K562 (cell line): ENCODE results near the gene TRAPPC5. TPM values are rescaled to one million over a fixed set of nuclear protein-coding genes. Genes with fewer than 3 reads are reported as not detected.

ENCODE experiments used
- ATAC-seq: fragments of 200-7000 bp; cut with Tn5 transposase; 3 replicates; pipeline ENCODE4 v1.9.1; 2020; ENCODE audit warnings: moderate library complexity
- BruUV-seq: library from RNA; stranded (reverse); fragments of 400-500 nt; replicated peaks from 2 replicates; lab custom pipeline; 2021; lab: Mats Ljungman, UMichigan
- CTCF ChIA-PET: fragments of 300-600 bp; formaldehyde crosslinking; extraction: SDS; loops from one replicate; lab custom pipeline; 2021; ENCODE audit warnings: low intra/inter-chr PET ratio; lab: Yijun Ruan, JAX
- POLR2A ChIA-PET: fragments of 300-600, 350-650 bp; sonication (Branson Sonifier 250); formaldehyde crosslinking; extraction: SDS; loops from one replicate; lab custom pipeline; 2021; ENCODE audit warnings: antibody characterized with exemption, inconsistent platforms; lab: Yijun Ruan, JAX
- DNase-seq, 4 experiments: peaks; one replicate each; pipeline versions ENCODE4 v3.0.0 to v3.0.0-alpha.2; 2011 to 2018; ENCODE audit warnings: low spot score in 3 of 4, mixed read lengths in 3 of 4; ENCODE audit errors: extremely low read depth in 1 of 4
- FAIRE-seq: peaks from 2 replicates; lab custom pipeline; 2011; peaks lifted over from hg19 to GRCh38; lab: Jason Lieb, UNC
- H2AFZ ChIP-seq: 2 replicates; pipeline ENCODE4 v1.6.0; 2011; ENCODE audit warnings: low read depth, low read length, control low read depth, inconsistent platforms
- H3K27ac ChIP-seq: fragments of 200-600 bp; 3 replicates; pipeline ENCODE4 v1.8.0; 2011; ENCODE audit warnings: low read depth, mild to moderate bottlenecking, control low read depth, inconsistent platforms, low read length, moderate library complexity, mixed read lengths; ENCODE audit errors: extremely low read depth
- H3K27me3 ChIP-seq, 2 experiments: fragments of 300-600 bp in 1 of 2; 2 replicates in 1 of 2; 3 replicates in 1 of 2; pipeline versions ENCODE4 v1.6.0 to v1.8.0; 2011; ENCODE audit warnings: inconsistent platforms in 2 of 2, low read length in 2 of 2, mild to moderate bottlenecking in 1 of 2, mixed read lengths in 1 of 2, moderate library complexity in 1 of 2; ENCODE audit not compliant: control insufficient read depth in 2 of 2, insufficient read depth in 2 of 2
- H3K36me3 ChIP-seq: fragments of 300-600 bp; 3 replicates; pipeline ENCODE4 v1.8.0; 2011; ENCODE audit warnings: mild to moderate bottlenecking, low read length, inconsistent platforms; ENCODE audit not compliant: control insufficient read depth, insufficient read depth
- H3K4me1 ChIP-seq, 2 experiments: fragments of 200-600 bp in 1 of 2; replicated peaks in 1 of 2; 2 replicates in 1 of 2; 3 replicates in 1 of 2; pipeline versions ENCODE4 v1.5.1 to v1.8.0; 2011; ENCODE audit warnings: inconsistent platforms in 2 of 2, low read length in 2 of 2, mild to moderate bottlenecking in 1 of 2, mixed read lengths in 1 of 2, moderate library complexity in 1 of 2; ENCODE audit not compliant: control insufficient read depth in 2 of 2, insufficient read depth in 2 of 2
- H3K4me2 ChIP-seq: 2 replicates; pipeline ENCODE4 v1.6.1; 2011; ENCODE audit warnings: low read length, control low read depth, inconsistent platforms, mixed read lengths; ENCODE audit not compliant: insufficient read depth
- H3K4me3 ChIP-seq: fragments of 200-600 bp; sonication (generic), shearing (Covaris generic); 2 replicates; pipeline ENCODE4 v1.5.1; 2016; ENCODE audit warnings: control low read depth, inconsistent platforms
- H3K79me2 ChIP-seq: fragments of 200-600 bp; 3 replicates; pipeline ENCODE4 v1.8.0; 2011; ENCODE audit warnings: low read length, inconsistent platforms; ENCODE audit not compliant: control insufficient read depth, insufficient read depth
- H3K9ac ChIP-seq, 2 experiments: 2 replicates each; pipeline versions ENCODE4 v1.6.0 to v1.6.1; 2011; ENCODE audit warnings: low read depth in 2 of 2, low read length in 2 of 2, control low read depth in 1 of 2, inconsistent platforms in 1 of 2, mild to moderate bottlenecking in 1 of 2, mixed read lengths in 1 of 2; ENCODE audit not compliant: insufficient read depth in 1 of 2
- H3K9me1 ChIP-seq: one replicate; pipeline ENCODE4 v1.6.0; 2011; ENCODE audit warnings: inconsistent platforms, mild to moderate bottlenecking, low read length, moderate library complexity; ENCODE audit not compliant: control insufficient read depth, insufficient read depth
- H3K9me3 ChIP-seq: replicated peaks from 2 replicates; pipeline ENCODE4 v1.5.1; 2011; ENCODE audit warnings: low read depth, low read length, inconsistent platforms; ENCODE audit not compliant: control insufficient read depth, insufficient read depth
- H4K20me1 ChIP-seq: replicated peaks from 2 replicates; pipeline ENCODE4 v1.6.1; 2011; ENCODE audit warnings: low read length, inconsistent platforms, mixed read lengths; ENCODE audit not compliant: control insufficient read depth, insufficient read depth
- AFF1 ChIP-seq, 2 experiments: fragments of 450-650 bp; IDR thresholded peaks; 2 replicates each; pipeline ENCODE4 v1.6.1; 2018; ENCODE audit warnings: mild to moderate bottlenecking in 2 of 2, low read depth in 1 of 2; ENCODE audit not compliant: partially characterized antibody in 2 of 2
- BHLHE40 ChIP-seq: IDR thresholded peaks from 2 replicates; pipeline ENCODE4 v1.6.1; 2011; ENCODE audit warnings: low read length, improper control_type of control experiment
- FOXA1 ChIP-seq: fragments of 450-650 bp; IDR thresholded peaks from 2 replicates; pipeline ENCODE4 v1.6.1; 2016; ENCODE audit warnings: mild to moderate bottlenecking, borderline replicate concordance
- HBP1 ChIP-seq: fragments of 450-650 bp; formaldehyde crosslinking; IDR thresholded peaks from 2 replicates; pipeline ENCODE4 v1.4.0; 2022; ENCODE audit warnings: missing genetic modification characterization
- ILF3 ChIP-seq: fragments of 450-650 bp; IDR thresholded peaks from 2 replicates; pipeline ENCODE4 v1.6.1; 2018; ENCODE audit warnings: antibody characterized with exemption, mild to moderate bottlenecking, moderate library complexity, borderline replicate concordance
- MAFK ChIP-seq: IDR thresholded peaks from 2 replicates; pipeline ENCODE4 v1.6.1; 2011; ENCODE audit warnings: low read length, improper control_type of control experiment
- MED1 ChIP-seq: sonication (generic); formaldehyde crosslinking; IDR thresholded peaks from 2 replicates; pipeline ENCODE4 v1.8.1; 2023; ENCODE audit warnings: missing genetic modification reagents, borderline replicate concordance
- PURB ChIP-seq: sonication (generic); formaldehyde crosslinking; IDR thresholded peaks from 2 replicates; pipeline ENCODE4 v1.9.0; 2021; ENCODE audit warnings: low read depth, mild to moderate bottlenecking, missing genetic modification reagents
- TGIF2 ChIP-seq: sonication (generic); formaldehyde crosslinking; IDR thresholded peaks from 2 replicates; pipeline ENCODE4 v1.8.1; 2022; ENCODE audit warnings: mild to moderate bottlenecking, missing genetic modification reagents, moderate library complexity
- ZBTB1 ChIP-seq: sonication (generic); formaldehyde crosslinking; IDR thresholded peaks from 2 replicates; pipeline ENCODE4 v1.8.1; 2023; ENCODE audit warnings: missing genetic modification reagents, low read depth, mild to moderate bottlenecking, borderline replicate concordance
- ZBTB11 ChIP-seq, 3 experiments: fragments of 200-800 bp in 1 of 3; fragments of 250-450 bp in 1 of 3; fragments of 450-650 bp in 1 of 3; sonication (Bioruptor Pico) in 1 of 3; sonication (Bioruptor generic) in 1 of 3; formaldehyde crosslinking in 1 of 3; IDR thresholded peaks; 2 replicates each; pipeline versions ENCODE4 v1.6.1 to v1.8.0; 2016 to 2022; ENCODE audit warnings: mild to moderate bottlenecking in 2 of 3, missing genetic modification characterization in 2 of 3, missing compliant biosample characterization in 1 of 3, moderate library complexity in 1 of 3
- ZNF224 ChIP-seq: sonication (generic); formaldehyde crosslinking; IDR thresholded peaks from 2 replicates; pipeline ENCODE4 v1.8.0; 2022; ENCODE audit warnings: mild to moderate bottlenecking, missing genetic modification reagents
- ZNF445 ChIP-seq: fragments of 250-450 bp; sonication (Bioruptor Pico); IDR thresholded peaks from 2 replicates; pipeline ENCODE4 v1.4.0; 2020; ENCODE audit warnings: low read depth, mild to moderate bottlenecking, moderate library complexity
- in situ Hi-C: fragments of 300-500 bp; cut with MboI; formaldehyde crosslinking; loops from 4 replicates; pipeline ENCODE4 v1.15.0; 2018; ENCODE audit warnings: inconsistent platforms, mixed read lengths
- intact Hi-C: fragments of 100-400 bp; cut with micrococcal nuclease; formaldehyde crosslinking; loops from 2 replicates; pipeline ENCODE4 v1.14.2; 2022
- polyA plus RNA-seq, 8 experiments: library from polyadenylated mRNA; depleted of rRNA in 4 of 8; stranded (reverse) in 5 of 8; unstranded in 3 of 8; fragments of >200 nt; fragmentation: Nextera tagmentation in 2 of 8; fragmentation: Illumina TruSeq in 1 of 8; extraction: Ambion mirVana in 2 of 8; extraction: Trizol in 1 of 8; gene quantifications; 2 replicates each; pipeline versions ENCODE4 v1.2.1 to v1.2.3, GENCODE V29; 2011 to 2014; ENCODE audit warnings: inconsistent platforms in 1 of 8, missing spikeins in 1 of 8
- total RNA-seq, 7 experiments: library from RNA; depleted of rRNA in 6 of 7; stranded (reverse); fragments of >200 nt in 6 of 7; fragmentation: Illumina TruSeq in 2 of 7; extraction: Trizol in 2 of 7; gene quantifications; 2 replicates each; pipeline versions ENCODE4 v1.2.1 to v1.2.3, GENCODE V29; 2011 to 2021; ENCODE audit warnings: low replicate concordance in 1 of 7

Gene TRAPPC5
- total and polyA plus RNA-seq, 9 of the 15 experiments (the other 6 are each of a cell fraction or from before 2014, with no cell fraction given), result 2.0 to 76.9 (median 29.3) TPM

- TF ChIP-seq MED1 (CRISPR knock-in tag), result no peak
- no peak for TF ChIP-seq ZBTB1
- TF ChIP-seq ZNF445 (CRISPR knock-in tag), result no peak
- no peak for TF ChIP-seq ILF3
- no peak for TF ChIP-seq BHLHE40
- no peak for TF ChIP-seq FOXA1
- TF ChIP-seq MAFK, result no peak
These were observed 10.2 kb downstream of the TRAPPC5 start (continued) for GRCh38 chr19:7690779-7691258.

GRCh38 chr19:7691497-7691896 lies 10.9 kb downstream of the TRAPPC5 start:
- Histone ChIP-seq H3K4me1 (peaks cover 0 to 11% of the 10 kb centered on the region in 2 experiments; a peak in 1 of 5 replicates), H4K20me1 (no peaks in the 10 kb centered on the region), H3K4me3 (no peak overlapping the region), H3K27ac (no peak overlapping the region), H3K9me1 (no peaks in the 10 kb centered on the region), H3K27me3 (peaks cover 6 to 67% of the 10 kb centered on the region in 2 experiments; a peak in 4 of 5 replicates), H3K9me3 (peaks cover 3% of the 10 kb centered on the region), H2AFZ (no peak overlapping the region), H3K4me2 (no peak overlapping the region), H3K36me3 (no peaks in the 10 kb centered on the region), H3K79me2 (no peaks in the 10 kb centered on the region), H3K9ac (no peak overlapping the region)
- intact Hi-C loops, result no loop called here
- DNase-seq, result no peak
- POLR2A ChIA-PET, result interaction anchor here (0.7 kb wide), 1 partner anchor 45 kb away, joined by 4 read pairs; no protein-coding TSS in a partner anchor
- CTCF ChIA-PET, result no interaction called here
- no peak for FAIRE-seq
- ATAC-seq, result no peak
- in situ Hi-C loops, result no loop called here
- no TSS peak for BruUV-seq
- TF ChIP-seq TGIF2 (CRISPR knock-in tag), result no peak
- TF ChIP-seq AFF1 (IDR thresholded peaks at IDR 0.05; ENCODE audit: low read depth in 1 of 2, partially characterized antibody in 2 of 2), result no peak
- no peak for TF ChIP-seq ZNF224 (CRISPR knock-in tag)
- TF ChIP-seq ZBTB11 (CRISPR knock-in tag; IDR thresholded peaks at IDR 0.05), result no peak
- TF ChIP-seq HBP1 (CRISPR knock-in tag), result no peak
- TF ChIP-seq PURB (CRISPR knock-in tag), result no peak
